HG02884 (cell line): ENCODE measurements around the gene BSN.
"Not testable (repeated sequence)": the region's sequence is repeated elsewhere in the genome, so short reads cannot be mapped to it uniquely, and the experiment has no call there.

Source experiments
- ATAC-seq: cut with Tn5 transposase; IDR thresholded peaks from one replicate; pipeline ENCODE4 v1.9.1; 2021; ENCODE audit warnings: mild to moderate bottlenecking, moderate library complexity; ENCODE audit not compliant: unreplicated experiment

The BSN gene

GRCh38 chr3:49535971-49536874 lies 18.1 kb upstream of the BSN start:
- ATAC-seq: no peak

DNA sequence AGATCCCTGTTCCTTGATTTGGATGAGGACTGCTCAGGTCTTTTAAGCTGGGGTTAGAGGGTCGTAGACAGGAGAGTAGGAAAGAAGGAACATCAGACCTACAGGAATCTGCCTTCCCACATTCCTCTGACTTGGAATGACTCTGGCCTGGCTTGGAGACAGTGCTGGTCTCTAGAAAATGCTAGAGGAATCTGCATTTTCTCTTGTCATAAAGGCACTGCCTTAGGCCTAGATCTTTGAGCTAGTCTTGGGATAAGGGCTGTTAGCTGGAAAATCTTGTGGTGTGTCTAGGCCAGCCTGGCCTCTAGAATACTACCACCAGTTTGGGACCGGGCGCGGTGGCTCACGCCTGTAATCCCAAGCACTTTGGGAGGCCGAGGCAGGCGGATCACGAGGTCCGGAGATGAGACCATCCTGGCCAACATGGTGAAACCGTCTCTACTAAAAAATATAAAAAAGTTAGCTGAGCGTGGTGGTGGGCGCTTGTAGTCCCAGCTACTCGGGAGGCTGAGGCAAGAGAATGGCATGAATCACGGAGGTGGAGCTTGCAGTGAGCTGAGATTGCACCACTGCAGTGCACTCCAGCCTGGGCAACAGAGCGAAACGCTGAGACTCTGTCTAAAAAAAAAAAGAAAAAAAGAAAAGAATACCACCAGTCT lies 17.3 kb upstream of the BSN start:
- no peak for ATAC-seq

- peak; percentile 87 for ATAC-seq
Observed at GRCh38 chr3:49539659-49540560, 14.4 kb upstream of the BSN start.

DNA sequence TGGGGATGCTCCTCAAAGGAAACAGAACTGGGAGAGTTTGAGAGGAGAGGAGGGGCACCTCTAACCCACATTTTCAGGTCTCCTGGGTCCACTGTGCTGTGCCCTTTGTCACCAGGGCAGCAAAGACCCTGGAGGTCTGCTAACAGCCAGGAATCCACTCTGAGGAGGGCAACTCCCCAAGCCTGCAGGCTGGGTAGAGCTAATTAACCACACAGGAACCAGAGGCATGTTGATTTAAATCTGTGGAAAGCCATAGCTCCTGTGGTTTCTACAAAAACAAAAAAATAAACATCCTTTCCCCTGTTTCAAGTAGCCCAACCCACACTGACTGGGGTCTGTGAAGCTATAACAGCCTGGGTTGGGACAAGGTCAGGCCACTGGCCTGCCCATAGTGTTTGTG lies 2.2 kb upstream of the BSN start:
- ATAC-seq: no peak

- no peak for ATAC-seq
Observed at GRCh38 chr3:49553324-49553691, 969 bp upstream of the BSN start.

GRCh38 chr3:49554633-49555265 lies 472 bp downstream of the BSN start:
- ATAC-seq: peak; percentile 60

DNA sequence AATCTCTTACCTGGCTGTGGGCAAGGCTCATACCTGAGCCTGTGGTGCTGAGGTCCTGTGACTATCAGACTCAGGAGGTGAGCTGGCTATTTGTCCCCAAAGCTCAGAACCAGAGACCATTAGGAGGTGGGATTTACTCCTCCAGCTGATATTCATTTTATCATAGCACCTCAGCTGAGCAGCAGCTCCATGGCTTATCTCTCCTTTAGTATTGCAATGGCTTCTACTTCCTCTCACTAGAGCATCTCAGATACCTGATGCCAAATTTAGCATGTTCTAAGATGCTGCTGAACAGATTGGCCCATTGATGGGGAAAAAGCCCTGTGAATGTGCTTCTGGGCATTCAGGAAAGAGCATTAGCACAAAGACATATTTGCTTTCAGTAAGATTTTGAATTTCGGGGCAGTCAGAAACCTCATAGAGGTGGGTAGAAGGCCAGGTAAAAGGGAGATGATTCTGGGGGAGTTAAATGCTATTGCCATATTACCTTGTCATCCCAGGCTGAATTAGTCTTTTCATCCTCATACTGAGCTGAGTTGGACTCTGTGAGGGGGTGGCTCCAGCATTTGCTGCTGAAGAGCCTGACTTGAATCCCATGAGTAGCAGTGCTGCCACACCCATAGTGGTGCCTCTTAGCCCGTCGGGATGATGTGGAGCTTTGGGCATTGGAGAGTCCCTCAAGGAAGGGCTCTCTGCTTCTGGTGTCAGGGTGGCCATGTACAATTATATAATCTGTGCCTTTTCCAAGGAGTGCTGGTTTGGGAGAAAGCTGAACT lies 2.4 kb downstream of the BSN start:
- ATAC-seq: no peak

- no peak for ATAC-seq
Observed at GRCh38 chr3:49563040-49563578, 8.8 kb downstream of the BSN start.

GRCh38 chr3:49563766-49564165 lies 9.5 kb downstream of the BSN start:
- ATAC-seq: no peak

- no peak for ATAC-seq
Observed at GRCh38 chr3:49566312-49566711, 12.0 kb downstream of the BSN start.

DNA sequence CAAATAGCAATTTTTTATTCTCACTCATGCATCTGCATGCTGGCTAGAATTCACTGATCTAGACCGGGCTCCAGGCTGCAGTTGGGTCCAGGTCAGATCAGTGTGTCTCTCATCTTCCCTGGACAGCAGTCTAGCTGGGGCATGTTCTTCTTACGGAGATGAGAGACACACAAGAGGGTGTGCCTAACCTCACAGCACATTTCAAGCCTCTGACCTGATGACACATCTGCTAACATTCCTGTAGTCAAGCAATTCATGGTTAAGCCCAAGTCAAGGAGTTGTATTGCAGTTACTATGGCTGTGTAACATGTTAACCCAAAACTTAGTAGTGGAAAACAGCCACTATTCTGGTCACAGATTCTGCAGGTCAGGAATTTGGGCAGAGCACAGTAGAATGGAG lies 13.1 kb downstream of the BSN start:
- no peak for ATAC-seq

DNA sequence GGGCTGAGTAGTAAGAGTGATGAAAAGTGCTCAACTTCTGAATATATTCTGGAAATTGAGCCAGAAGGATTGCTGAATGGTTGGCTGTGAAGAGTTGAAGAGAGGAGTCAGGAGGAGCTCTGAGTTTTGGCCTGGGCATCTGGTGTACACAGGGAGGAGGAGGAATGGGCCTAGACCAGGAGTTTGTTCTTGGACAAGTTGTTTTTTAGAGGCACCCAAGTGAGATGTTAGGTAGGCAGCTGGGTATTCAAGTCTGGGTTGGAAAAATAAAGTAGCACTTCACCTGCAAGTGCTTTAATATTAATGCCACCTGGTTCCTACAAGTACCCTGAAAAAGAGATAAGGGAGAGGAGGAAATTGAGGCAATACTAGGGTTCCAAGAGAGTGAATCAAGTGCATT lies 14.7 kb downstream of the BSN start:
- no peak for ATAC-seq

DNA sequence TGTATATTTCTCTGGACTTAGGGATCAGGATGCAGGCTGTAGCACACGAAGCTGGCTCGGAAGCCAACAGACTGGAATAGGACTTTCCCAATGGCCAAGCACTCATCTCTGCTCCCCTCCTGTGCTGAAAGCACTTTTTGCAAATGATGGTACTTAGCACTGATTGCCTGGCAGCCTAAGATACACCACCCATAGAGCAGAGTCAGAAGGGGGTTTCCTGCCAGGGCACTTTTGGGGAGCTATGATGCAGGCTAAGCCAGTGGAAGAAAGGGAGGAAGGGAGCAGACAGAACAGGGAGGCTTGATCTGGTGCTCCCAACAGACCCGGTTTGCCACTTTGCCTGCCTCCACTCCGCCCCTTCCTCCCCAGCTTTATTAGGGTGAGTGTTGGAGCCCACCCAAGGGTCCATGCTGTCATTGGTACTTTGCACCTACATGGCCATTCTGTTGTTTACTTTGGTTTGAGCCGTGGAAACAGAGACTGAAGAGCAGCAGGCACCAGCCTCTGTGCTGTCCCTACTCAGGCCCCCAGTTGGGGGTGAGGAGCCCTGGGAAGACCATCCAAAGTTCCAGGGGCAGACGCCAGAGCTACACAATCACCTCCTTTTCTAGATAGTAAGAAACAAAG lies 15.9 kb downstream of the BSN start:
- ATAC-seq: no peak

DNA sequence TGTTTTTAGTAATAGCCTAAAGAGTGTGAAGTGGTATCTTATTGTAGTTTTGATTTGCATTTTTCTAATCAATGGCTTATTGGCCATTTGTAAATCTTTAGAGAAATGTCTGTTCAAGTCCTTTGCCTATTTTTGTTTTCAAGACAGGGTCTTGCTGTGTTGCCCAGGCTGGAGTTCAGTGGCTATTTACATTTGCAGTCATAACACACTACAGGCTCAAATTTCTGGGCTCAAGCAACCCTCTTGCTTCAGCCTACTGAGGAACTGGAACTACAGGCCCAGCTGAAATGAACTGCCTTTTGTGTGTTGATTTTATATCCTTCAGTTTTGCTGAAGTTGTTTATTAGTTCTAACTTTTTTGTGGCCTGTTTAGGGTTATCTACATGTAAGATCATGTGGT lies 27.9 kb downstream of the BSN start:
- no peak for ATAC-seq

- ATAC-seq: not testable (repeated sequence)
Observed at GRCh38 chr3:49585261-49585755, 31.0 kb downstream of the BSN start.

DNA sequence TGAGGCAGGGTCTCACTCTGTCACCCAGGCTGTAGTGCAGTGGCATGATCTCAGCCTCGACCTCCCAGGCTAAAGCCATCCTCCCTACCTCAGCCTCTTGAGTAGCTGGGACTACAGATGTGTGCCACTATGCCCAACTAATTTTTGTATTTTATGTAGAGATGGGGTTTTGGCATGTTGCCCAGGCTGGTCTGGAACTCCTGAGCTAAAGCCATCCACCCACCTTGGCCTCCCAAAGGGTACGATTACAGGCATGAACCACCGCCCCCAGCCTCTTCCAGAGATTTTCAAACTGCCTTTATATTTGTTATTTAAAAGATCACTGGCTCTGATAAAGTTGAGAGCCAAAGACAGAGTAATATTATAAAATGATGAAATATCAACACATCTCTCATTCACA lies 37.3 kb downstream of the BSN start:
- ATAC-seq: no peak

GRCh38 chr3:49593041-49593440 lies 38.8 kb downstream of the BSN start:
- no peak for ATAC-seq

DNA sequence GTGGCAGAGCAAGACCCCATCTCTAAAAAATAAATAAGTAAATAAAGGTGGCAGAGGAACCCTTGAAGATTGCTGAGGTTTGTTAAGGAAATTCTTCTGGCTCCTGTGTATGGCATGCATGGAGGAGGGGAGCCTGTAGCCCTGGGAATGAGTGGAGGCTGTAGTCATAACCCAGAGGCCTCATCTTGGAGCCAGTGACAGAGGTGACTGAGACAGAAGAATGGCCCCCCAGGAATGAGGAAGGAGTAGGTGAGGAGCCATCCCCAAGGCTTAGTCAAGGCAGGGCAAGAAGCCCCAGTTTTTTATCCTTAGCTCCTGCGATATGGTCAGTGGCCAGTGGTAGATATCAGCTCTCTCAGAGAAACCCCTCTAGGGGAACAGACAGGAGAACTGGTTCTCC lies 46.5 kb downstream of the BSN start:
- no peak for ATAC-seq

- ATAC-seq: no peak
Observed at GRCh38 chr3:49601358-49602048, 47.2 kb downstream of the BSN start.
